HepG2 (cell line): Measurements from ENCODE around the gene CKS2. TPM values are rescaled to one million over a fixed set of nuclear protein-coding genes. Genes with fewer than 3 reads are reported as not detected.
A peak's percentile ranks its signal among the peaks of the same experiment; 100 is the strongest.

Source experiments
- ATAC-seq: fragments of 200-7000 bp; cut with Tn5 transposase; 3 replicates; pipeline ENCODE4 v1.9.1; 2020; ENCODE audit warnings: mild to moderate bottlenecking, moderate library complexity
- BruUV-seq: library from RNA; stranded (reverse); fragments of 400-500 nt; replicated peaks from 2 replicates; lab custom pipeline; 2021; lab: Mats Ljungman, UMichigan
- CTCF ChIA-PET: fragments of 300-600 bp; formaldehyde crosslinking; extraction: SDS; loops from one replicate; lab custom pipeline; 2021; ENCODE audit warnings: low total read pairs, inconsistent platforms, low intra/inter-chr PET ratio; lab: Yijun Ruan, JAX
- POLR2A ChIA-PET: fragments of 350-600 bp; sonication (Branson Sonifier 250); formaldehyde crosslinking; loops from one replicate; lab custom pipeline; 2020; ENCODE audit warnings: antibody characterized with exemption, inconsistent platforms; lab: Yijun Ruan, JAX
- DNase-seq: peaks from one replicate; pipeline ENCODE4 v3.0.0-alpha.2; 2015; ENCODE audit warnings: low spot score
- FAIRE-seq: peaks from 3 replicates; lab custom pipeline; 2011; peaks lifted over from hg19 to GRCh38; lab: Jason Lieb, UNC
- H2AFZ ChIP-seq: one replicate; pipeline ENCODE4 v1.6.1; 2011; ENCODE audit warnings: low read length, inconsistent platforms
- H3K27ac ChIP-seq: fragments of 300-600 bp; 3 replicates; pipeline ENCODE4 v1.8.0; 2011; ENCODE audit warnings: mixed run types, mild to moderate bottlenecking, mixed read lengths, low read length, inconsistent platforms; ENCODE audit not compliant: insufficient read depth; ENCODE audit errors: extremely low read length
- H3K27me3 ChIP-seq, 2 experiments: fragments of 200-600 bp in 1 of 2; 2 replicates in 1 of 2; 3 replicates in 1 of 2; pipeline versions ENCODE4 v1.6.0 to v1.8.0; 2011; ENCODE audit warnings: low read length in 2 of 2, mild to moderate bottlenecking in 2 of 2, moderate library complexity in 2 of 2, inconsistent platforms in 1 of 2; ENCODE audit not compliant: insufficient read depth in 2 of 2, control insufficient read depth in 1 of 2
- H3K36me3 ChIP-seq, 2 experiments: fragments of 200-600 bp in 1 of 2; replicated peaks in 1 of 2; 2 replicates in 1 of 2; 3 replicates in 1 of 2; pipeline versions ENCODE4 v1.5.1 to v1.8.0; 2011; ENCODE audit warnings: low read length in 2 of 2, inconsistent platforms in 1 of 2; ENCODE audit not compliant: insufficient read depth in 2 of 2, control insufficient read depth in 1 of 2
- H3K4me1 ChIP-seq: 2 replicates; pipeline ENCODE4 v1.5.1; 2012; ENCODE audit warnings: low read length, inconsistent platforms; ENCODE audit not compliant: insufficient read depth
- H3K4me2 ChIP-seq: 2 replicates; pipeline ENCODE4 v1.6.0; 2011; ENCODE audit warnings: low read depth, low read length, inconsistent platforms
- H3K4me3 ChIP-seq, 3 experiments: fragments of 200-600 bp in 1 of 3; sonication (generic), shearing (Covaris generic) in 1 of 3; replicated peaks in 1 of 3; 2 replicates each; pipeline ENCODE4 v1.5.1; 2011 to 2016; ENCODE audit warnings: low read length in 3 of 3, inconsistent platforms in 2 of 3, low read depth in 2 of 3, mild to moderate bottlenecking in 2 of 3, control low read depth in 1 of 3, mixed read lengths in 1 of 3; ENCODE audit not compliant: insufficient read depth in 1 of 3
- H3K79me2 ChIP-seq: one replicate; pipeline ENCODE4 v1.6.1; 2011; ENCODE audit warnings: low read length, inconsistent platforms; ENCODE audit not compliant: insufficient read depth
- H3K9ac ChIP-seq: 2 replicates; pipeline ENCODE4 v1.6.0; 2011; ENCODE audit warnings: mild to moderate bottlenecking, low read depth, low read length, inconsistent platforms; ENCODE audit not compliant: insufficient read depth
- H3K9me3 ChIP-seq: 2 replicates; pipeline ENCODE4 v1.5.1; 2012; ENCODE audit warnings: mild to moderate bottlenecking, low read length
- H4K20me1 ChIP-seq: 2 replicates; pipeline ENCODE4 v1.6.0; 2011; ENCODE audit warnings: inconsistent platforms, mild to moderate bottlenecking, low read length, moderate library complexity; ENCODE audit not compliant: insufficient read depth
- AGO2 ChIP-seq: fragments of 200-400 bp; formaldehyde crosslinking; optimal IDR thresholded peaks from 2 replicates; pipeline ENCODE3; 2017; ENCODE audit warnings: mild to moderate bottlenecking, low read depth, low read length, moderate library complexity
- ARNT ChIP-seq: fragments of 450-650 bp; IDR thresholded peaks from 2 replicates; pipeline ENCODE4 v1.6.1; 2017
- KDM5A ChIP-seq: fragments of 200-600 bp; sonication (generic); IDR thresholded peaks from 2 replicates; pipeline ENCODE4 v1.7.0; 2018; ENCODE audit warnings: antibody characterized with exemption, mild to moderate bottlenecking, low read length, borderline replicate concordance
- KMT2A ChIP-seq: sonication (generic); formaldehyde crosslinking; IDR thresholded peaks from 2 replicates; pipeline ENCODE4 v1.4.0; 2020; ENCODE audit warnings: missing genetic modification reagents
- NBN ChIP-seq: fragments of 450-650 bp; conservative IDR thresholded peaks from 2 replicates; pipeline ENCODE4 v1.6.1; 2017
- NFKB2 ChIP-seq: sonication (generic); formaldehyde crosslinking; IDR thresholded peaks from 2 replicates; pipeline ENCODE4 v1.4.0; 2020; ENCODE audit warnings: missing genetic modification reagents, borderline replicate concordance
- NONO ChIP-seq, 2 experiments: fragments of 450-650 bp in 1 of 2; sonication (generic) in 1 of 2; formaldehyde crosslinking in 1 of 2; IDR thresholded peaks in 1 of 2; conservative IDR thresholded peaks in 1 of 2; 2 replicates each; pipeline versions ENCODE4 v1.6.1 to v1.8.0; 2017 to 2022; ENCODE audit warnings: mild to moderate bottlenecking in 1 of 2, missing genetic modification reagents in 1 of 2, moderate library complexity in 1 of 2
- POLR2G ChIP-seq: fragments of 200-400 bp; formaldehyde crosslinking; IDR thresholded peaks from 2 replicates; pipeline ENCODE4 v1.6.1; 2018; ENCODE audit warnings: mild to moderate bottlenecking, low read depth, low read length, moderate library complexity
- RBFOX2 ChIP-seq: fragments of 200-400 bp; formaldehyde crosslinking; IDR thresholded peaks from 2 replicates; pipeline ENCODE4 v1.6.1; 2017; ENCODE audit warnings: low read depth, mild to moderate bottlenecking, low read length
- RBM39 ChIP-seq: fragments of 200-400 bp; formaldehyde crosslinking; IDR thresholded peaks from one replicate; pipeline ENCODE4 v1.6.1; 2018; ENCODE audit warnings: antibody characterized with exemption, mild to moderate bottlenecking, low read depth, low read length; ENCODE audit not compliant: poor library complexity, severe bottlenecking
- SRY ChIP-seq: sonication (generic); formaldehyde crosslinking; IDR thresholded peaks from 2 replicates; pipeline ENCODE4 v1.8.0; 2022; ENCODE audit warnings: mild to moderate bottlenecking, missing genetic modification reagents
- TOE1 ChIP-seq: sonication (generic); formaldehyde crosslinking; IDR thresholded peaks from 2 replicates; pipeline ENCODE4 v1.4.0; 2020; ENCODE audit warnings: mild to moderate bottlenecking, missing genetic modification reagents
- ZNF251 ChIP-seq: sonication (generic); formaldehyde crosslinking; IDR thresholded peaks from 2 replicates; pipeline ENCODE4 v1.9.0; 2021; ENCODE audit warnings: mild to moderate bottlenecking, missing genetic modification reagents
- ZNF558 ChIP-seq: sonication (generic); formaldehyde crosslinking; IDR thresholded peaks from 2 replicates; pipeline ENCODE4 v1.9.0; 2022; ENCODE audit warnings: mild to moderate bottlenecking, missing genetic modification reagents, borderline replicate concordance
- ZNF564 ChIP-seq: sonication (generic); formaldehyde crosslinking; IDR thresholded peaks from 2 replicates; pipeline ENCODE4 v1.8.1; 2023; ENCODE audit warnings: mild to moderate bottlenecking, missing genetic modification reagents
- WGBS: methylation state at CpG from one replicate; pipeline ENCODE4 v1.1.6; 2017; ENCODE audit warnings: low lambda C conversion rate; 5-methylcytosine and 5-hydroxymethylcytosine counted together
- in situ Hi-C: cut with HindIII; loops from 2 replicates; pipeline ENCODE4 v1.10.0; 2017; ENCODE audit warnings: low pct_unique_long_range_greater_than_20kb; ENCODE audit not compliant: extremely low pct_ligation_motif_present
- intact Hi-C: fragments of 100-400 bp; cut with micrococcal nuclease; formaldehyde crosslinking; loops from one replicate; pipeline ENCODE4 v1.10.0; 2022; ENCODE audit not compliant: unreplicated experiment
- polyA plus RNA-seq, 8 experiments: library from polyadenylated mRNA; depleted of rRNA in 3 of 8; stranded (reverse) in 7 of 8; unstranded in 1 of 8; fragments of >200 nt; fragmentation: Illumina TruSeq in 4 of 8; extraction: Trizol in 4 of 8; gene quantifications; 2 replicates each; pipeline versions ENCODE4 v1.2.1 to v1.2.3, GENCODE V29; 2011 to 2016; ENCODE audit warnings: low read depth in 4 of 8, missing spikeins in 1 of 8, mixed read lengths in 1 of 8; ENCODE audit not compliant: insufficient read depth in 1 of 8
- total RNA-seq, 5 experiments: library from RNA; depleted of rRNA; stranded (reverse); fragments of >200 nt; fragmentation: Illumina TruSeq; extraction: Trizol; gene quantifications; 2 replicates each; pipeline ENCODE4 v1.2.3, GENCODE V29; 2016; ENCODE audit warnings: low read depth in 1 of 5
- TF ChIP-seq, protein P1 (sequence below): sonication (generic); formaldehyde crosslinking; IDR thresholded peaks from 2 replicates; pipeline ENCODE4 v1.4.0; 2020; ENCODE audit warnings: missing genetic modification reagents
- TF ChIP-seq, protein P2 (sequence below): fragments of 450-650 bp; IDR thresholded peaks from 2 replicates; pipeline ENCODE4 v1.6.1; 2017

Gene CKS2
- total and polyA plus RNA-seq, 2 of the 13 experiments (the other 11 are each of a cell fraction or from before 2014, with no cell fraction given), result 251 to 317 TPM

DNA sequence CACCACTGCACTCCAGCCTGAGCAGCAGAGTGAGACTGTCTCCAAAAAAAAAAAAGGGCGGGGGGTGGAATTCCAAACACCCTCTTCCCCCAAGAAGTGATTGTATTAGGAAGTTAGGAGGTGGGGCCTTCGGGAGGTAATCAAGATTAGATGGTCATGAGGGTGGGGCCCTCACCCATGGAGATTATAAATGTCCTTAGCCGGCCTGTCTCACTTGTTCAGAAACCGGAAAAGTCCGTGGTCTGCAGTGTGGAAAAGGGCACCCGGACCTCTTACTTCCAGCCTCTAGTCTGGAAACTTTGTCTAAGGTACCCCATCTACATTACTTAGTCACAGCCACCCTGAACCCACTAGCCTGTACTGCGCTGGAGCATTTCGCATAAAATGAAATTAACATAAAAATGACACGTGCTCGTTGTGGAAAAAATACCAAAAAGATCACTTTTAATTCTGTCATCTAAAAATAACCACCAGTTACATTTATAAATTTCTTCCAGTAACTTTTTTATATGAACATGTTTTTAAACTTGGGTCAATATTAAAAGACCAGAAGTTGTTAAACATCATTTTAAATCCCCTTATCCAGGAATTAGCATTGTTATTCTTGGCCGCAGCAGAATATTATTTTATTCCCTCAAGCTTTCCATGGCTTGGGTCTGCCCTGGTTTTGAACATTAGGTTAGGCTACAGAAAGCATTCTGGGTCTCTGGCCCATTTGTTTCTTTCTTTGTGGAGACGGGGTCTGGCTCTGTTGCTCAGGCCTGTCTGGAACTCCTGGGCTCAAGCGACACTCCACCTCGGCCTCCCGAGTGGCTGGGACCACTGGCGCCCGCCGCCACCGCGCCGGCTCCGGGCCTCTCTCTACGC lies 1.2 kb upstream of the CKS2 start (continued):
- TF ChIP-seq TOE1 (CRISPR knock-in tag), result no peak

DNA sequence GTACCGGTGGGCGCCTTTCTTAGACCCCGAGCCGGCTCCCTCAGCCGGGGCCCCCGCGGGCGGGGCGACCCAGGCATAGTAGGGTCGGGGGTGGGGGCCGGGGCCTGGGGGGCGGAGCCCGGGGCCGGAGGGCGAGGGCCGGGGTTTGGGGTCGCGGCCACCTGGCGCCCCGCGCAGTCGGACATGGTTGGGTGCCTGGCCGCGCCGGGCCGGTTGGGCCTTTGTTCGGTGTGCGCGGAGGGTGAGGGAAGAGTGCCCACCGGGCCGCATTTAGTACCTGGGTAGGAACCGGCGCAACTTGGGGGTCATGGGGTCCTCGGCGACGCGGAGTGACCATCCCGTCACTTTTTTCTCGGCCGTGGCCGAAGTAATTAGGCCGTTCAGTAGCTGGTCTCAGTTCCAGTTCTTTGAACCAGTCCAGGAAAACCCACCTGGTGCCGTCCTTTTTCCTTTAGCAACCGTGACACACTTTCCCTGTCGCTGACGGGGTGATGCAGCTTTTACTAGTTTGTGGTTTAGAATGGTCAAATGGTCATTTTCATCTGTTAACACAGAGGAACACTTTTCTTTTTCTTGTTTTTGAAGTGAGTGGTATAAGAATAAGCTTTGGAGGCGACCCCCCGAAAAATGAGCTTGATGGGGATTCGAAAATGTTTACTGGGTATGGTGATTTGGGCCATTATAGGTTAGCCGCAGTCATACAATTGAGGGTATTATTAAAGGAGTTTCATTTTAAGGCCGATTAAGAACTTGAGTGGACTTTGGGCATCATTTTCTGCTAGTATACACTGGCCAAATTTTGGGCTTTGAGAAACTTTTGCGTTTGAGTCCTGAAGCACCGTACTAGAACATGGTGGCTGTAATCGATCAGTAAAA lies 589 bp downstream of the CKS2 start:
- H3K27ac ChIP-seq, result peak overlapping the region; percentile 83
- peak overlapping the region; percentile 83 for H3K4me2 ChIP-seq
- POLR2A ChIA-PET, result interaction anchor here (2.7 kb wide), 2 partner anchors 46 to 244 kb away, joined by 12 to 13 read pairs; no protein-coding TSS in a partner anchor
- intact Hi-C loops (no loop called here), in situ Hi-C loops (loop anchor here (10.0 kb wide), 1 partner anchor 243 kb away; no protein-coding TSS in a partner anchor)
- peaks cover 0 to 18% of the 10 kb centered on the region in 2 experiments; a peak in 1 of 5 replicates for H3K36me3 ChIP-seq
- 0% methylated on average over 26 of the region's 54 CpGs for WGBS
- no peak overlapping the region for H2AFZ ChIP-seq
- peak overlapping the region; percentile 97 for H3K9ac ChIP-seq
- H3K27me3 ChIP-seq, result no peaks in the 10 kb centered on the region; a peak in 1 of 5 replicates
- DNase-seq, result no peak
- peaks cover 28% of the 10 kb centered on the region for H4K20me1 ChIP-seq
- H3K4me3 ChIP-seq, result peak overlapping the region; percentile 88 to 94 (median 88)
- peaks cover 61% of the 10 kb centered on the region for H3K79me2 ChIP-seq
- ATAC-seq, result peak; percentile 20
- CTCF ChIA-PET, result no interaction called here
- BruUV-seq, result TSS peak; percentile 55
- no peaks in the 10 kb centered on the region for H3K9me3 ChIP-seq
- no peak for FAIRE-seq
- H3K4me1 ChIP-seq, result peaks cover 43% of the 10 kb centered on the region
- TF ChIP-seq ZNF564 (CRISPR knock-in tag) (no peak), KMT2A (CRISPR knock-in tag) (no peak), ZNF558 (no peak), AGO2 (peak; percentile 92), POLR2G (peak; percentile 54; the same call in 1 of the 2 replicates), RBM39 (peak; percentile 21), KDM5A (peak; percentile 37; the same call in 1 of the 2 replicates), NONO (IDR thresholded peaks at IDR 0.05) (no peak), NONO (CRISPR knock-in tag; conservative IDR thresholded peaks at IDR 0.05) (no peak), NBN (no peak), ARNT (no peak), RBFOX2 (peak; percentile 33), NFKB2 (0 out of 2 replicates have a peak, but pooled peaks have one; percentile 12), SRY (CRISPR knock-in tag) (0 out of 2 replicates have a peak, but pooled peaks have one; percentile 8), ZNF251 (CRISPR knock-in tag) (no peak)
- TF ChIP-seq, protein P1, sequence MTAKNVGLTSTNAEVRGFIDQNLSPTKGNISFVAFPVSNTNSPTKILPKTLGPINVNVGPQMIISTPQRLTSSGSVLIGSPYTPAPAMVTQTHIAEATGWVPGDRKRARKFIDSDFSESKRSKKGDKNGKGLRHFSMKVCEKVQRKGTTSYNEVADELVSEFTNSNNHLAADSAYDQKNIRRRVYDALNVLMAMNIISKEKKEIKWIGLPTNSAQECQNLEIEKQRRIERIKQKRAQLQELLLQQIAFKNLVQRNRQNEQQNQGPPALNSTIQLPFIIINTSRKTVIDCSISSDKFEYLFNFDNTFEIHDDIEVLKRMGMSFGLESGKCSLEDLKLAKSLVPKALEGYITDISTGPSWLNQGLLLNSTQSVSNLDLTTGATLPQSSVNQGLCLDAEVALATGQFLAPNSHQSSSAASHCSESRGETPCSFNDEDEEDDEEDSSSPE (CRISPR knock-in tag), result 0 out of 2 replicates have a peak, but pooled peaks have one; percentile 0
- TF ChIP-seq, protein P2, sequence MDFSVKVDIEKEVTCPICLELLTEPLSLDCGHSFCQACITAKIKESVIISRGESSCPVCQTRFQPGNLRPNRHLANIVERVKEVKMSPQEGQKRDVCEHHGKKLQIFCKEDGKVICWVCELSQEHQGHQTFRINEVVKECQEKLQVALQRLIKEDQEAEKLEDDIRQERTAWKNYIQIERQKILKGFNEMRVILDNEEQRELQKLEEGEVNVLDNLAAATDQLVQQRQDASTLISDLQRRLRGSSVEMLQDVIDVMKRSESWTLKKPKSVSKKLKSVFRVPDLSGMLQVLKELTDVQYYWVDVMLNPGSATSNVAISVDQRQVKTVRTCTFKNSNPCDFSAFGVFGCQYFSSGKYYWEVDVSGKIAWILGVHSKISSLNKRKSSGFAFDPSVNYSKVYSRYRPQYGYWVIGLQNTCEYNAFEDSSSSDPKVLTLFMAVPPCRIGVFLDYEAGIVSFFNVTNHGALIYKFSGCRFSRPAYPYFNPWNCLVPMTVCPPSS, result no peak
